Measurements from ENCODE around the gene SCP2D1.

Gene SCP2D1

GRCh38 chr20:18801516-18801915, 12.1 kb upstream of the SCP2D1 start:
- Histone ChIP-seq H3K4me3 (ENCODE audit: low read depth in 1 of 2, low read length in 1 of 2) (no peak overlapping the region), H3K27ac (no peak overlapping the region), H3K9me3 (no peaks in the 10 kb centered on the region), H3K36me3 (no peaks in the 10 kb centered on the region), H3K27me3 (peaks cover 26% of the 10 kb centered on the region), H3K4me1 (ENCODE audit: control insufficient read depth in 1 of 2, insufficient read depth in 1 of 2, low read depth in 1 of 2, low read length in 1 of 2) (no peaks in the 10 kb centered on the region)
- no peak for TF ChIP-seq CTCF (IDR thresholded peaks at IDR 0.05)

GRCh38 chr20:18802012-18802634, 11.5 kb upstream of the SCP2D1 start:
- Histone ChIP-seq H3K9me3 (no peaks in the 10 kb centered on the region), H3K27me3 (peaks cover 23% of the 10 kb centered on the region), H3K4me1 (ENCODE audit: control insufficient read depth in 1 of 2, insufficient read depth in 1 of 2, low read depth in 1 of 2, low read length in 1 of 2) (no peaks in the 10 kb centered on the region), H3K36me3 (no peaks in the 10 kb centered on the region), H3K27ac (no peak overlapping the region), H3K4me3 (ENCODE audit: low read depth in 1 of 2, low read length in 1 of 2) (no peak overlapping the region)
- no peak for TF ChIP-seq CTCF (IDR thresholded peaks at IDR 0.05)

GRCh38 chr20:18805881-18806280, 7.7 kb upstream of the SCP2D1 start:
- no peak for TF ChIP-seq CTCF (IDR thresholded peaks at IDR 0.05)
- Histone ChIP-seq H3K4me3 (ENCODE audit: low read depth in 1 of 2, low read length in 1 of 2) (no peak overlapping the region), H3K27ac (no peak overlapping the region), H3K36me3 (no peaks in the 10 kb centered on the region), H3K4me1 (ENCODE audit: control insufficient read depth in 1 of 2, insufficient read depth in 1 of 2, low read depth in 1 of 2, low read length in 1 of 2) (no peaks in the 10 kb centered on the region), H3K9me3 (no peaks in the 10 kb centered on the region), H3K27me3 (no peaks in the 10 kb centered on the region)

GRCh38 chr20:18808712-18809111, 4.9 kb upstream of the SCP2D1 start:
- no peak overlapping the region for H3K27ac ChIP-seq
- H3K4me1 ChIP-seq (ENCODE audit: control insufficient read depth in 1 of 2, insufficient read depth in 1 of 2, low read depth in 1 of 2, low read length in 1 of 2) = no peaks in the 10 kb centered on the region
- no peaks in the 10 kb centered on the region for H3K9me3 ChIP-seq
- H3K36me3 ChIP-seq = no peaks in the 10 kb centered on the region
- no peaks in the 10 kb centered on the region for H3K27me3 ChIP-seq
- no peak for TF ChIP-seq CTCF (IDR thresholded peaks at IDR 0.05)
- H3K4me3 ChIP-seq (ENCODE audit: low read depth in 1 of 2, low read length in 1 of 2) = no peak overlapping the region

GRCh38 chr20:18811186-18811585, 2.4 kb upstream of the SCP2D1 start:
- no peak for TF ChIP-seq CTCF (IDR thresholded peaks at IDR 0.05)
- Histone ChIP-seq H3K36me3 (no peaks in the 10 kb centered on the region), H3K27me3 (no peaks in the 10 kb centered on the region), H3K4me3 (ENCODE audit: low read depth in 1 of 2, low read length in 1 of 2) (no peak overlapping the region), H3K27ac (no peak overlapping the region), H3K9me3 (no peaks in the 10 kb centered on the region), H3K4me1 (ENCODE audit: control insufficient read depth in 1 of 2, insufficient read depth in 1 of 2, low read depth in 1 of 2, low read length in 1 of 2) (no peaks in the 10 kb centered on the region)

- Histone ChIP-seq H3K27ac (no peak overlapping the region), H3K9me3 (no peaks in the 10 kb centered on the region), H3K4me1 (ENCODE audit: control insufficient read depth in 1 of 2, insufficient read depth in 1 of 2, low read depth in 1 of 2, low read length in 1 of 2) (no peaks in the 10 kb centered on the region), H3K4me3 (ENCODE audit: low read depth in 1 of 2, low read length in 1 of 2) (no peak overlapping the region), H3K27me3 (no peaks in the 10 kb centered on the region), H3K36me3 (no peaks in the 10 kb centered on the region)
- TF ChIP-seq CTCF (IDR thresholded peaks at IDR 0.05) = no peak
Measured at GRCh38 chr20:18811904-18812303, 1.7 kb upstream of the SCP2D1 start.
